ENCODE results near the gene GLTPD2. TPM values are rescaled to one million over a fixed set of nuclear protein-coding genes. Genes with fewer than 3 reads are reported as not detected.

The GLTPD2 gene
- total RNA-seq, 1 experiment from 2014 or later = not detected

- Histone ChIP-seq H2BK5ac (ENCODE audit: insufficient read length, low read length) (no peak overlapping the region), H3K56ac (ENCODE audit: insufficient read length, low read depth, low read length) (no peak overlapping the region), H2BK20ac (ENCODE audit: low read depth, low read length, poor library complexity, severe bottlenecking) (no peak overlapping the region), H3K23me2 (ENCODE audit: insufficient read length, low read depth, low read length, poor library complexity, severe bottlenecking) (peaks cover 7% of the 10 kb centered on the region), H3K9ac (ENCODE audit: extremely low read depth, insufficient read length, low read length) (no peak overlapping the region), H3K9me3 (ENCODE audit: control insufficient read depth, low read depth, low read length) (no peaks in the 10 kb centered on the region), H4K5ac (ENCODE audit: insufficient read length, low read depth, low read length) (no peak overlapping the region), H3K4me2 (ENCODE audit: insufficient read depth, insufficient read length, low read length) (no peak overlapping the region), H3K27ac (ENCODE audit: insufficient read length, low read depth, low read length) (no peak overlapping the region), H4K91ac (ENCODE audit: insufficient read length, low read depth, low read length) (no peak overlapping the region), H3K14ac (ENCODE audit: insufficient read depth, low read length) (no peak overlapping the region), H3K27me3 (ENCODE audit: insufficient read depth, low read length) (no peaks in the 10 kb centered on the region), H3T11ph (ENCODE audit: low read length) (no peak overlapping the region), H2AFZ (ENCODE audit: low read length) (no peak overlapping the region), H3K4me1 (ENCODE audit: insufficient read depth, low read length) (no peaks in the 10 kb centered on the region; the same call in 1 of the 2 replicates), H2BK12ac (ENCODE audit: insufficient read length, low read depth, low read length) (no peak overlapping the region), H2AK5ac (ENCODE audit: insufficient read length, low read length) (no peak overlapping the region), H4K8ac (replicated peaks; ENCODE audit: insufficient read length, low read depth, low read length) (no peak overlapping the region), H3K4ac (ENCODE audit: low read depth, low read length) (no peak overlapping the region), H3K79me1 (ENCODE audit: insufficient read depth, low read depth, low read length, poor library complexity, severe bottlenecking) (peaks cover 10% of the 10 kb centered on the region), H3K79me2 (ENCODE audit: insufficient read depth, low read length) (peaks cover 12% of the 10 kb centered on the region; the same call in 1 of the 2 replicates), H3K18ac (ENCODE audit: insufficient read length, low read depth, low read length) (no peak overlapping the region), H4K20me1 (ENCODE audit: control insufficient read depth, insufficient read depth, insufficient read length) (no peaks in the 10 kb centered on the region), H2BK15ac (ENCODE audit: low read depth, low read length) (no peak overlapping the region), H3K23ac (ENCODE audit: insufficient read length, low read depth, low read length) (no peak overlapping the region), H2BK120ac (ENCODE audit: low read depth, low read length, poor library complexity, severe bottlenecking) (no peak overlapping the region)
- H3K27ac Mint-ChIP-seq = peak overlapping the region in 1 of 3 experiments; percentile 20; a peak in 2 of 7 replicates
- no CpG with 5 or more reads among the region's 13 CpGs for WGBS (ENCODE audit: extremely low coverage, insufficient read length, low lambda C conversion rate)
- DNase-seq = no peak
- peaks cover 0 to 14% (median 0%) of the 10 kb centered on the region in 3 experiments; a peak in 3 of 7 replicates for H3K36me3 Mint-ChIP-seq (ENCODE audit: insufficient read depth in 1 of 3, low read depth in 3 of 3)
- H3K4me3 Mint-ChIP-seq = no peak overlapping the region
- no peaks in the 10 kb centered on the region for H3K9me3 Mint-ChIP-seq
- peaks cover 34 to 38% of the 10 kb centered on the region in 2 experiments for H3K4me1 Mint-ChIP-seq
- TF ChIP-seq CTCF (conservative IDR thresholded peaks at IDR 0.05) = no peak
- H3K27me3 Mint-ChIP-seq (ENCODE audit: low read depth) = 0 out of 2 replicates have a peak, but pooled peaks cover 1% of the 10 kb centered on the region
Observed at GRCh38 chr17:4837471-4838308, 48.9 kb downstream of the GLTPD2 start.
